NCI-H748 treated with DMSO at 0.1 percent for 48 hours (cell line): ENCODE data around the gene GOLT1A.

Experiments used
- DNase-seq: peaks from one replicate; lab custom pipeline; 2025; lab: John Stamatoyannopoulos, UW

GOLT1A gene

DNA sequence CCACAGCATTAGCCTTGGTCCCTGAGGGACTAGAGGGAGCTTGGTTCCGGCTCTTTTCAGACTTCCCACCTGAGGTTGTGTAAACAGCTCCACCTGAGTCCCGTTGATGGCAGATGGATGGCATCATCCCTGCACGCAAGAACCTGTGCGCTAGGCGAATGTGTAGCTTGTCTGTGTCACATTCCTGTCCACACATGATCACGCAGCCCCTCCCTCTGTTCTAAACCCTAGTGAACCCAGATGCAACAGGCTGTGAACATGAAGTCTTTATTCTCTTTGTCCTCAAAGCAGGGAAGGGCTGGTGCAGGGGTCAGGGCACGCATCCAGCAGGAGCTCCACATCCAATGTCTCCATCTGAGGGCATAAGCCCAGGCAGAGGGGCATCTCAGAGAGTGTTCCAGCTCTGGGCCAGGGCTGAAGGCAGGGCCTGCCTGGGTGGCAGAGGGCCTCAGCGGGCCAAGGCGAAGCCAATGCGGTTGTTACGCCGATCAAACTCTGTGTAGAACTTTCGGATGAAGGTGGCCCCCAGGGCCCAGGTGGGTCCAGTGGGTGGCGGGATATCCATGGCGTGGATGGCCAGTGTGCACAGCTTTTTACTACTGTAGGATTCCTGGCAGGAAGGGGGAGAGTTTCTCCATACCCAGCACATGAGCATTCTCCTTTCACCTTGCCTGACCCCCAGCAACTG lies 59.1 kb downstream of the GOLT1A start:
- DNase-seq = no peak

- DNase-seq = no peak
Observed at GRCh38 chr1:204153667-204154066, 60.1 kb downstream of the GOLT1A start.

DNA sequence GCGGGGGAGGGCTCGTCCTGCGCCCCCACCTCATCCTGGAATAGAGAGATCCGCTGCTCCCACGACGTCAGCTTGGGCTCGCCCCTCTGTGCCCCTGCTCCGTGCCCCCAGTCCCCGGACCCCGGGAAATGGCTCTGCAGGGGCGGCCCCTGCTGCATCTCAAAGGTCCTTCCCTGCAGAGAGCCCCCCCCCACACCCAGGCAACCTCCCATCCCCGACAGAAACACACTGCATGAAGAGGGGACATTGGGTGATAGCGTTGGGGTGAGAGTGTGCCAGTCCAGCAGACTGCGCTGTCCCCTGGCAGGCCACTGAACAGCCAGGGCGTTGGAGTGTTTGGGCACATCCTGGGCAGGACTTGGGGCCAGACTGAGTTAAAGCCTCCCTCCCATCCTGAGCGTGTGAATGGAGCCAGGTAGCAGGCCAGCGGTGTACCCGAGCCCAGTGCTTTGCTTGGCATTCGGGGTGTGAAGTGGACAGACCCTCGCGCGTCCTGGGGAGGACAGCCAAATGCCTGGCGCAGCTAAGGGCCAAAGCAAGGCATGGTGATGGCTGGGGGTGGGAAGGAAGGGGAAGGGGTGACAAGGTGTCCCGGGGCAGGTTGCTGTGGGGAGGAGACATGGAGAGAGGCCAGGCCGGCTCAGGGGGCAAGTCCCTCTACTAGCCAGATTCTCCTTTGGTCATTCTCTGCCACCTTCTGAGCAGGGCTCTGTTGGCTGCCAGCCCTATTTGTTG lies 61.3 kb downstream of the GOLT1A start:
- no peak for DNase-seq

DNA sequence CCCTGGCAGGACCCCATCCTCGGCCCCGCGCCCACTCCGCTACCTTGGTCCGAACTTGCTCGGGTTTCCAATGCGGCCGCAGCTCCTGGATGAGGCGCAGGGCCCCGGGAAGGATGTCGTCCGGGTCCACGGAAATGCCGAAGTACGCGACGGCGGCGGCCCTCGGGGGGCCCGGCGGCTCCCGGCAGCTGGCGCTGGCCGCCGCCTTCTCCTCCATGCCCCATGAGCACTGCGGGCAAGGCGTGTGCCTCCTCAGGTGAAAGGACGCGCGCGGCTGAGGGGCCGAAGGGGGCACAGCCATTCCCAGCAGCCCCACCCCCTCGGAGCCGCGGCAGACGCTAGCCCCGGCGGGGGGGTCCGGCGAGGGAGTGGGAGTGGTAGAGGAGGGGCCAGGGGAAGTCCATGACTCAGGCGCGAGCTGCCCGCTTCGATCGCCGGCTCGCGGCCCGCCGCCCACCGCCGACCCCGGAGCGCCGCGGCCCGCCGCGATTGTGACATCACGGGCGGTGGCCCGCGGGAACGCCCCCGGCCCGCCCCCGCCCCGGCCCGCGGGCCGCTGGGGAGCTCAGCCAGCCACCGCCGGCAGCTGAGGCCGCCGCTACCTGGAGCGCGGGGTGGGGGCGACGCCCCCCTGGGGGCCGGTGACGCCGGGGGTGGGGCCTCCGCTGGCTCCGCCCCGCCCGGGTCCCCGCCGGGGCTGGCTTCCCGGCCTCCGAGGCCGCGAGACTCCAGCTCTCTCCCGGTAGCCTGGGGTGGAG lies 62.1 kb downstream of the GOLT1A start, which contains the start of gene ETNK2:
Gene ETNK2, minus strand, starts transcription at position 493 of the 758 bp plus-strand sequence. Its CDS starts 192 bp downstream, at position 301.
- peak; percentile 23 for DNase-seq

GRCh38 chr1:204150702-204151551 lies 62.9 kb downstream of the GOLT1A start:
- no peak for DNase-seq

- no peak for DNase-seq
Observed at GRCh38 chr1:204149635-204150565, 63.9 kb downstream of the GOLT1A start.

- DNase-seq = no peak
Observed at GRCh38 chr1:204149107-204149506, 64.7 kb downstream of the GOLT1A start.
